K562 (cell line): ENCODE results near the gene FYTTD1.

ENCODE experiments used
- CHD1 ChIP-seq: fragments of 200-600 bp; sonication (generic); IDR thresholded peaks from one replicate; pipeline ENCODE4 v1.6.1; 2012; ENCODE audit warnings: mild to moderate bottlenecking, moderate library complexity, low read length, inconsistent platforms
- IFI16 ChIP-seq: fragments of 250-450 bp; sonication (Bioruptor Pico); IDR thresholded peaks from 2 replicates; pipeline ENCODE4 v2.1.2; 2022; ENCODE audit warnings: mild to moderate bottlenecking, inconsistent platforms
- PHB2 ChIP-seq: fragments of 450-650 bp; IDR thresholded peaks from 2 replicates; pipeline ENCODE4 v1.6.1; 2017; ENCODE audit warnings: low read depth
- POLR2A ChIP-seq: fragments of 450-650 bp; conservative IDR thresholded peaks from 2 replicates; pipeline ENCODE4 v1.6.1; 2016
- SMC3 ChIP-seq: conservative IDR thresholded peaks from 2 replicates; pipeline ENCODE4 v1.6.1; 2011; ENCODE audit warnings: low read depth, low read length, improper control_type of control experiment; ENCODE audit not compliant: insufficient read depth
- XRCC5 ChIP-seq: fragments of 200-400 bp; formaldehyde crosslinking; IDR thresholded peaks from 2 replicates; pipeline ENCODE4 v1.6.1; 2017; ENCODE audit warnings: low read depth, mild to moderate bottlenecking, low read length
- ZNF3 ChIP-seq: fragments of 250-450 bp; sonication (Bioruptor Pico); IDR thresholded peaks from 2 replicates; pipeline ENCODE4 v1.5.0; 2021; ENCODE audit warnings: mild to moderate bottlenecking, moderate library complexity

DNA sequence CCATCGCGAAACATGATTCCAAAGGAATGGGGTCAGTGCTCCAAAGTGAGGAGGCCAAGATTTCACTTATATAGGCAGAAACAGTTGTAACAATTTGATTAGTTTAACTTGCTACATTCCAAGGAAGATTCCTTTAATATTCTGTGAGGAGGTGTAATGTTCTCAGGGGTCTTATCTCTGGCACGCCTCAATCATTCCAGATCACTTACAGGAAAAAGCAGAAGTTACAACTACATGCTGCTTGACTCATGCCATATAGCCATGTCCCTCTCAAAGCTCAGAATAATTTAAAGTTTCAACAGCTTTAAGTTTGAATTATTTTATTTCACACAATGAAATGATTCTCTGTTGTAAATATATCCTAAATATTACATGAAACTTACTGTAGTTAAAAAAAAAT, 3.5 kb upstream of the FYTTD1 start:
- TF ChIP-seq IFI16 (CRISPR knock-in tag) (no peak), PHB2 (no peak), POLR2A (no peak), ZNF3 (no peak), CHD1 (no peak), XRCC5 (no peak), SMC3 (no peak)
